PC-3 (cell line): ENCODE measurements around the gene SLC48A1.

Experiments used
- EZH2 ChIP-seq: fragments of 300-600 bp; sonication (generic); IDR thresholded peaks from one replicate; pipeline ENCODE4 v1.6.1; 2017; ENCODE audit warnings: antibody characterized with exemption, mild to moderate bottlenecking, low read length; ENCODE audit not compliant: unreplicated experiment
- TF ChIP-seq, protein P1 (sequence below): fragments of 300-600 bp; sonication (generic); conservative IDR thresholded peaks from 2 replicates; pipeline ENCODE4 v1.5.1; 2017; ENCODE audit warnings: antibody characterized with exemption, low read depth, mild to moderate bottlenecking, low read length

DNA sequence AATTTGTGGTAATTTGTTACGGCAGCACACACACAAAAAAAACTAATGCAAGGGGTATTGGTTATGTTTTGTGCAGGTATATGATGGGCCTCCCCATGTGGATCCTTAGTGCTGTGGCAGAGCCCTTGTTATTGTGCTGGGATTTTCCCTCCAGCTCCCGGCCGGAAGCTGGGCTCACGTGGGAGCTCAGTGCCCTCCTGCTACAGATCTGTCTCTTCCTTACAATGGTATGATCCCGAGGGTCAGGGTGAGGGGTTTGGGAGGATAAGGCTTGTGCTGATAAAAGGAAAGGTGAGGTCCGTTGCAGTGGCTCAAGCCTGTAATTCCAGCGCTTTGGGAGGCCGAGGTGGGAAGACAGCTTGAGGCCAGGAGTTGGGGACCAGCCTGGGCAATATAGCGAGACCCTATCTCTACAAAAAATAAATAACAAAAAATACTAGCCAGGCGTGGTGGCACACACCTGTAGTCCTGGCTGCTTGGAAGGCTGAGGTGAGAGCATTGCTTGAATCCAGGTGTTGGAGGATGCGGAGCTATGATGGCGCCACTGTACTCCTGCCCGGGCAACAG lies 861 bp upstream of the SLC48A1 start:
- TF ChIP-seq, protein P1, sequence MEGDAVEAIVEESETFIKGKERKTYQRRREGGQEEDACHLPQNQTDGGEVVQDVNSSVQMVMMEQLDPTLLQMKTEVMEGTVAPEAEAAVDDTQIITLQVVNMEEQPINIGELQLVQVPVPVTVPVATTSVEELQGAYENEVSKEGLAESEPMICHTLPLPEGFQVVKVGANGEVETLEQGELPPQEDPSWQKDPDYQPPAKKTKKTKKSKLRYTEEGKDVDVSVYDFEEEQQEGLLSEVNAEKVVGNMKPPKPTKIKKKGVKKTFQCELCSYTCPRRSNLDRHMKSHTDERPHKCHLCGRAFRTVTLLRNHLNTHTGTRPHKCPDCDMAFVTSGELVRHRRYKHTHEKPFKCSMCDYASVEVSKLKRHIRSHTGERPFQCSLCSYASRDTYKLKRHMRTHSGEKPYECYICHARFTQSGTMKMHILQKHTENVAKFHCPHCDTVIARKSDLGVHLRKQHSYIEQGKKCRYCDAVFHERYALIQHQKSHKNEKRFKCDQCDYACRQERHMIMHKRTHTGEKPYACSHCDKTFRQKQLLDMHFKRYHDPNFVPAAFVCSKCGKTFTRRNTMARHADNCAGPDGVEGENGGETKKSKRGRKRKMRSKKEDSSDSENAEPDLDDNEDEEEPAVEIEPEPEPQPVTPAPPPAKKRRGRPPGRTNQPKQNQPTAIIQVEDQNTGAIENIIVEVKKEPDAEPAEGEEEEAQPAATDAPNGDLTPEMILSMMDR: no peak
- no peak for TF ChIP-seq EZH2
